Testis (tissue), 3 donors: Measurements from ENCODE around the gene NACA. TPM values are rescaled to one million over a fixed set of nuclear protein-coding genes. Genes with fewer than 3 reads are reported as not detected.
"Not testable (repeated sequence)": the region's sequence is repeated elsewhere in the genome, so short reads cannot be mapped to it uniquely, and the experiment has no call there.

ENCODE experiments used
- DNase-seq: peaks from one replicate; pipeline ENCODE4 v3.0.0-alpha.2; 2019
- H3K27ac ChIP-seq, 2 donors: fragments of 200-600 bp; sonication (generic); one replicate each; pipeline ENCODE4 v1.5.1; 2019
- H3K27me3 ChIP-seq: fragments of 200-600 bp; sonication (generic); one replicate; pipeline ENCODE4 v1.5.1; 2019
- H3K36me3 ChIP-seq: fragments of 200-600 bp; sonication (generic); one replicate; pipeline ENCODE4 v1.5.1; 2017; ENCODE audit warnings: low read depth; ENCODE audit errors: missing control alignments
- H3K4me1 ChIP-seq: fragments of 200-600 bp; sonication (generic); one replicate; pipeline ENCODE4 v1.5.1; 2019
- H3K4me3 ChIP-seq, 2 donors: fragments of 200-600 bp; sonication (generic); one replicate each; pipeline ENCODE4 v1.5.1; 2017 to 2019
- H3K9me3 ChIP-seq: fragments of 200-600 bp; sonication (generic); one replicate; pipeline ENCODE4 v1.5.1; 2017
- POLR2A ChIP-seq: fragments of 450-650 bp; IDR thresholded peaks from one replicate; pipeline ENCODE4 v1.6.1; 2017; ENCODE audit warnings: antibody characterized with exemption, mild to moderate bottlenecking, moderate library complexity
- WGBS, 2 donors: methylation state at CpG; one replicate each; pipeline ENCODE4 v1.1.5; 2018; 5-methylcytosine and 5-hydroxymethylcytosine counted together
- intact Hi-C: fragments of 100-400 bp; cut with DNase I; formaldehyde crosslinking; loops from one replicate; pipeline ENCODE4 v1.15.1; 2023; ENCODE audit warnings: low total_unique reads
- polyA plus RNA-seq: library from polyadenylated mRNA; stranded (reverse); fragments of 350-450 nt; fragmentation: Illumina TruSeq; extraction: RNeasy Lipid Tissue Mini Kit (QIAGEN cat#74804); gene quantifications from one replicate; pipeline ENCODE4 v1.2.3, GENCODE V29; 2014; ENCODE audit warnings: low read depth, low replicate concordance; ENCODE audit not compliant: insufficient read depth
- total RNA-seq, 2 donors: library from RNA; depleted of rRNA; stranded (reverse); fragments of >200 nt; gene quantifications; one replicate each; pipeline ENCODE4 v1.2.3, GENCODE V29; 2016
- TF ChIP-seq, protein P1 (sequence below), 3 experiments: fragments of 450-650 bp in 2 of 3; fragments of 200-600 bp in 1 of 3; sonication (generic) in 1 of 3; IDR thresholded peaks; one replicate each; pipeline ENCODE4 v1.5.1; 2016 to 2019; ENCODE audit warnings: antibody characterized with exemption in 3 of 3, mild to moderate bottlenecking in 2 of 3, moderate library complexity in 1 of 3

Gene NACA
- total and polyA plus RNA-seq, 3 donors from 2014 or later: 431 to 866 (median 696) TPM

DNA sequence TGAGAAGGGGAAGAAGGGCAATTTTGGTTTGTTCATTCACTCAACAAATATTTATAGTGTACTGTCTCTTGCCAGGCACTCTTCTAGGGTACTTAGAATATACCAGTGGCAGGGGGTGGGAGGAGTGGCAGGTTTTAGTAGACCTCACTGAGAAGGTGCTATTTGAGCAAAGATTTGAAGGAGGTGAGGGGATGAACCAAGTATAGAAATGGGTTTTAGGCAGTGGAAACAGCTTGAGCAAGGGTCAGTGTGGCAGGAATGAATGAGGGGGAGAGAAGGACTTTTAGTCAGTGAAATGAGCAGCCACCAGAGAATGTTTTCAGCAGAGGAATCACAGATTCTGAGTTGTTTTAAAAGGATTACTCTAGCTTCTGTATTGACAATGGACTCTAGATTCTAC, 24.8 kb upstream of the NACA start:
- no peaks in the 10 kb centered on the region for H3K9me3 ChIP-seq
- no peak overlapping the region for H3K4me3 ChIP-seq
- H3K4me1 ChIP-seq: peaks cover 6% of the 10 kb centered on the region
- DNase-seq: no peak
- intact Hi-C loops: no loop called here
- no peaks in the 10 kb centered on the region for H3K36me3 ChIP-seq
- TF ChIP-seq, protein P1, sequence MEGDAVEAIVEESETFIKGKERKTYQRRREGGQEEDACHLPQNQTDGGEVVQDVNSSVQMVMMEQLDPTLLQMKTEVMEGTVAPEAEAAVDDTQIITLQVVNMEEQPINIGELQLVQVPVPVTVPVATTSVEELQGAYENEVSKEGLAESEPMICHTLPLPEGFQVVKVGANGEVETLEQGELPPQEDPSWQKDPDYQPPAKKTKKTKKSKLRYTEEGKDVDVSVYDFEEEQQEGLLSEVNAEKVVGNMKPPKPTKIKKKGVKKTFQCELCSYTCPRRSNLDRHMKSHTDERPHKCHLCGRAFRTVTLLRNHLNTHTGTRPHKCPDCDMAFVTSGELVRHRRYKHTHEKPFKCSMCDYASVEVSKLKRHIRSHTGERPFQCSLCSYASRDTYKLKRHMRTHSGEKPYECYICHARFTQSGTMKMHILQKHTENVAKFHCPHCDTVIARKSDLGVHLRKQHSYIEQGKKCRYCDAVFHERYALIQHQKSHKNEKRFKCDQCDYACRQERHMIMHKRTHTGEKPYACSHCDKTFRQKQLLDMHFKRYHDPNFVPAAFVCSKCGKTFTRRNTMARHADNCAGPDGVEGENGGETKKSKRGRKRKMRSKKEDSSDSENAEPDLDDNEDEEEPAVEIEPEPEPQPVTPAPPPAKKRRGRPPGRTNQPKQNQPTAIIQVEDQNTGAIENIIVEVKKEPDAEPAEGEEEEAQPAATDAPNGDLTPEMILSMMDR (IDR thresholded peaks at IDR 0.05): no peak
- no peak for TF ChIP-seq POLR2A
- no peak overlapping the region for H3K27ac ChIP-seq
- no peaks in the 10 kb centered on the region for H3K27me3 ChIP-seq

GRCh38 chr12:56749359-56749758, 24.3 kb upstream of the NACA start:
- no peaks in the 10 kb centered on the region for H3K27me3 ChIP-seq
- intact Hi-C loops: no loop called here
- no peaks in the 10 kb centered on the region for H3K9me3 ChIP-seq
- WGBS, 2 donors: 74 to 76% methylated on average over 2 of the region's 2 CpGs
- DNase-seq: no peak
- peaks cover 6% of the 10 kb centered on the region for H3K4me1 ChIP-seq
- no peaks in the 10 kb centered on the region for H3K36me3 ChIP-seq
- TF ChIP-seq POLR2A: no peak
- no peak overlapping the region for H3K4me3 ChIP-seq
- H3K27ac ChIP-seq: no peak overlapping the region

DNA sequence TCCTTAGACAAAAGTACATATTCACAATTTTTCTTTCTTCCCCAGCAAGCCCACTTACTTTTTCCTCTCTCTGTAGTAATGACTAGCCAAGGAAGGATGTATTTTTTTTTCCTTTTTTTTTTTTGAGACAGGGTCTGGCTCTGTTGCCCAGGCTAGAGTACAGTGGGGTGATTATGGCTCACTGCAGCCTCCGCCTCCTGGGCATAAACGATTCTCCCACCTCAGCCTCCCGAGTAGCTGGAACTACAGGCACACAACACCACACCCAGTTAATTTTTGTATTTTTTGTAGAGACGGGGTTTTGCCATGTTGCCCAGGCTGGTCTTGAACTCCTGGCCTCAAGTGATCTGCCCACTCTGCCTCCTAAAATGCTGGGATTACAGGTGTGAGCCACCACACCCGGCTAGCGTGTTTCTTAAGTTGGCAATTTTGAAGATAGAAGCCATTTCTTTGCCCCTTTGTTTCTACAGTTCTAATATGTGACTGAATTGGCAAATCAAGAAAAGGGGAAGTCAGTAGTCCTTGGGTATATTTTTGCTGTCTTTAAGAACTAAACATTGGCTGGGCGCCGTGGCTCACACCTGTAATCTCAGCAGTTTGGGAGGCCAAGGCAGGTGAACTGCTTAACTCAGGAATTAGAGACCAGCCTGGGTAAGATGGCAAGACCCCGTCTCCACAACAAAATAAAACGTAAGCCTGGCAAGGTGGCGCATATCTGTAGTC, 3.2 kb upstream of the NACA start:
- no peak for TF ChIP-seq POLR2A
- TF ChIP-seq, protein P1 (IDR thresholded peaks at IDR 0.05): no peak
- H3K36me3 ChIP-seq: no peaks in the 10 kb centered on the region
- no peaks in the 10 kb centered on the region for H3K27me3 ChIP-seq
- H3K27ac ChIP-seq: no peak overlapping the region
- no peak overlapping the region for H3K4me3 ChIP-seq
- H3K9me3 ChIP-seq: no peaks in the 10 kb centered on the region
- peaks cover 5% of the 10 kb centered on the region for H3K4me1 ChIP-seq
- 95 to 97% methylated on average over 11 of the region's 11 CpGs for WGBS, 2 donors
- intact Hi-C loops: no loop called here
- no peak for DNase-seq

DNA sequence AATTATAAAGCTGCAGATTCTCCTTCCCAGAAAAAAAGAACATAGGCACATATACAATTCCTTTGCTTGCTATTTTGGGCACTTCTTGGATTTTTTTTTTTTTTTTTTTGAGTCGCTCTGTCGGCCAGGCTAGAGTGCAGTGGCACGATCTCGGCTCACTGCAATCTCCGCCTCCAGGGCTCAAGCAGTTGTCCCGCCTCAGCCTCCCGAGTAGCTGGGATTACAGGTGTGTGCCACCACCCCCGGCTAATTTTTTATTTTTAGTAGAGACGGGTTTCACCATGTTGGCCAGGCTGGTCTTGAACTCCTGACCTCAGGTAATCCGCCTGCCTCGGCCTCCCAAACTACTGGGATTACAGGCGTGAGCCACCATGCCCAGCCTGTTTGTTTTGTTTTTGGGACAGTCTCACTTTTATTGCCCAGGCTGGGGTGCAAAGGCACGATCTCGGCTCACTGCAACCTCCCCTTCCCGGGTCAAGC, 1.1 kb upstream of the NACA start:
- H3K27ac ChIP-seq: peak overlapping the region; percentile 97 to 98
- H3K27me3 ChIP-seq, H3K36me3 ChIP-seq, intact Hi-C loops, DNase-seq, H3K9me3 ChIP-seq: not testable (repeated sequence)
- H3K4me1 ChIP-seq: peaks cover 20% of the 10 kb centered on the region
- WGBS, 2 donors: 56 to 81% methylated on average over 14 to 15 of the region's 15 CpGs
- peak overlapping the region; percentile 81 to 97 for H3K4me3 ChIP-seq

DNA sequence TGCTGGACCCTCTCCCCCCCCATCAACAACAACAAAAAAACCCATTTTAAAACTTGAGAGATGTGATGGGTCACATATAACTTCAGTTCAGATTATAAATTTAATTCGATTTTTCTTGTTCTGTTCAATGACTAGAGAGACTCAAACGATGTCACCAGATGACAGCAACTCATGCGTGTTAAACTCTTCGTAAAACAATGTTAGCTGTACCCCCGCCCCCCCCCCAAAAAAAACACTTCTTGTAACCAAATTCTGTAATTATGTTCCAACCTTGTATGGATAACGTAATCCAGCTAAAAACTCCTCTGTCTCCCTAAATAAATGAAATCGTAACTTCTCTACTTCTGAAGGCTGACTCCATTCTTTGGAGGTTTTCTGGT, 614 bp upstream of the NACA start:
- H3K9me3 ChIP-seq: no peaks in the 10 kb centered on the region
- H3K4me3 ChIP-seq: peak overlapping the region; percentile 81 to 97
- intact Hi-C loops: no loop called here
- no peaks in the 10 kb centered on the region for H3K27me3 ChIP-seq
- no peak for TF ChIP-seq POLR2A
- 10 to 22% methylated on average over 7 of the region's 7 CpGs for WGBS, 2 donors
- DNase-seq: no peak
- H3K36me3 ChIP-seq: no peaks in the 10 kb centered on the region
- H3K4me1 ChIP-seq: peaks cover 20% of the 10 kb centered on the region
- peak overlapping the region; percentile 97 to 98 for H3K27ac ChIP-seq

DNA sequence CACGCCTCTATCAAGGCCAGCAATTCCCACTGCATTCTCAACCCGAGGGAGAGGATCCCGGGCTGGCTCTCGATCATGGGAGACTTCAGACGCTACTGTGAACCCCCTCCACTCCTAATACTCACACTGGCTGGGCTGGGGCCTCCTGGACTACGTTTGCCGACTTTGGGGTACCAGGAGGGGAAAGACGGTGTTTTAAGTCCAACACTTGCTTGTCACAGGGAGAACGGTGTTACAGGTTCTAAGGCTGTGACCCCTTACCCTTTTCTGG, 463 bp downstream of the NACA start:
- peak; percentile 28 for DNase-seq
- 0 to 1% methylated on average over 9 of the region's 9 CpGs for WGBS, 2 donors
- H3K36me3 ChIP-seq: no peaks in the 10 kb centered on the region
- H3K27me3 ChIP-seq: no peaks in the 10 kb centered on the region
- no peaks in the 10 kb centered on the region for H3K9me3 ChIP-seq
- intact Hi-C loops: no loop called here
- peaks cover 27% of the 10 kb centered on the region for H3K4me1 ChIP-seq
- peak overlapping the region; percentile 81 to 97 for H3K4me3 ChIP-seq
- peak overlapping the region; percentile 97 to 98 for H3K27ac ChIP-seq
- TF ChIP-seq, protein P1 (IDR thresholded peaks at IDR 0.05): no peak
- TF ChIP-seq POLR2A: no peak
